ENCODE data around the gene RAD23A. TPM values are rescaled to one million over a fixed set of nuclear protein-coding genes. Genes with fewer than 3 reads are reported as not detected.

Gene RAD23A
- total and polyA plus RNA-seq, 2 donors (not counting 1 experiment from before 2014, with no cell fraction given): 46.2 to 72.2 TPM

GRCh38 chr19:12938779-12939601 lies 6.7 kb upstream of the RAD23A start:
- Histone ChIP-seq H3K9me3 (ENCODE audit: control insufficient read depth, insufficient read depth, low read depth, low read length) (no peaks in the 10 kb centered on the region), H3K27me3 (ENCODE audit: control insufficient read depth, insufficient read depth, low read length) (no peaks in the 10 kb centered on the region), H3K4me1 (ENCODE audit: control insufficient read depth, extremely low read depth, insufficient read depth, low read length) (peaks cover 22% of the 10 kb centered on the region), H2AFZ (ENCODE audit: low read length) (no peak overlapping the region), H3K4me2 (ENCODE audit: extremely low read depth, insufficient read depth, low read length) (peak overlapping the region; percentile 89), H3K9ac (ENCODE audit: insufficient read depth, low read length) (peak overlapping the region; percentile 99), H4K20me1 (ENCODE audit: control insufficient read depth, extremely low read depth, insufficient read depth, low read length) (peaks cover 2% of the 10 kb centered on the region), H3K4me3 (replicated peaks in 1 of 4; ENCODE audit: control extremely low read depth in 1 of 4, insufficient read depth in 1 of 4, low read depth in 3 of 4, low read length in 4 of 4) (peak overlapping the region; percentile 94 to 99 (median 98)), H3K79me2 (ENCODE audit: control insufficient read depth, insufficient read depth, low read length) (peaks cover 46% of the 10 kb centered on the region), H3K27ac (ENCODE audit: insufficient read depth, low read length) (peak overlapping the region; percentile 95), H3K36me3 (ENCODE audit: control insufficient read depth, insufficient read depth, low read length) (peaks cover 28% of the 10 kb centered on the region)
- no peak for TF ChIP-seq EZH2 (IDR thresholded peaks at IDR 0.05; ENCODE audit: low read length, missing control alignments)
- peak in 1 of 2 donors; percentile 24 for TF ChIP-seq CTCF (conservative IDR thresholded peaks at IDR 0.05 in 1 of 2, IDR thresholded peaks at IDR 0.05 in 1 of 2; ENCODE audit: low read depth in 1 of 2, low read length in 2 of 2)
- DNase-seq (ENCODE audit: low read depth in 2 of 2): peak; percentile 43 to 57

- peaks cover 46% of the 10 kb centered on the region for H3K79me2 ChIP-seq (ENCODE audit: control insufficient read depth, insufficient read depth, low read length)
- no peak overlapping the region for H2AFZ ChIP-seq (ENCODE audit: low read length)
- H3K4me2 ChIP-seq (ENCODE audit: extremely low read depth, insufficient read depth, low read length): peak overlapping the region; percentile 89
- H3K36me3 ChIP-seq (ENCODE audit: control insufficient read depth, insufficient read depth, low read length): peaks cover 32% of the 10 kb centered on the region
- H3K4me3 ChIP-seq (replicated peaks in 1 of 4; ENCODE audit: control extremely low read depth in 1 of 4, insufficient read depth in 1 of 4, low read depth in 3 of 4, low read length in 4 of 4): peak overlapping the region; percentile 94 to 99 (median 98)
- H3K9ac ChIP-seq (ENCODE audit: insufficient read depth, low read length): peak overlapping the region; percentile 33
- H3K27ac ChIP-seq (ENCODE audit: insufficient read depth, low read length): peak overlapping the region; percentile 29
- peaks cover 2% of the 10 kb centered on the region for H4K20me1 ChIP-seq (ENCODE audit: control insufficient read depth, extremely low read depth, insufficient read depth, low read length)
- no peaks in the 10 kb centered on the region for H3K9me3 ChIP-seq (ENCODE audit: control insufficient read depth, insufficient read depth, low read depth, low read length)
- TF ChIP-seq CTCF (conservative IDR thresholded peaks at IDR 0.05 in 1 of 2, IDR thresholded peaks at IDR 0.05 in 1 of 2; ENCODE audit: low read depth in 1 of 2, low read length in 2 of 2) (no peak), EZH2 (IDR thresholded peaks at IDR 0.05; ENCODE audit: low read length, missing control alignments) (no peak)
- DNase-seq (ENCODE audit: low read depth in 2 of 2): no peak
- no peaks in the 10 kb centered on the region for H3K27me3 ChIP-seq (ENCODE audit: control insufficient read depth, insufficient read depth, low read length)
- peaks cover 22% of the 10 kb centered on the region for H3K4me1 ChIP-seq (ENCODE audit: control insufficient read depth, extremely low read depth, insufficient read depth, low read length)
These were observed 5.7 kb upstream of the RAD23A start for GRCh38 chr19:12939975-12940423.

- Histone ChIP-seq H3K4me2 (ENCODE audit: extremely low read depth, insufficient read depth, low read length) (peak overlapping the region; percentile 89), H3K4me3 (replicated peaks in 1 of 4; ENCODE audit: control extremely low read depth in 1 of 4, insufficient read depth in 1 of 4, low read depth in 3 of 4, low read length in 4 of 4) (peak overlapping the region in 3 of 4 experiments; percentile 94 to 99 (median 98))
These were observed 4.8 kb upstream of the RAD23A start for GRCh38 chr19:12940897-12941296.

More at GRCh38 chr19:12940897-12941296, 4.8 kb upstream of the RAD23A start:
- peaks cover 22% of the 10 kb centered on the region for H3K4me1 ChIP-seq (ENCODE audit: control insufficient read depth, extremely low read depth, insufficient read depth, low read length)
- H3K36me3 ChIP-seq (ENCODE audit: control insufficient read depth, insufficient read depth, low read length): peaks cover 32% of the 10 kb centered on the region
- H3K9ac ChIP-seq (ENCODE audit: insufficient read depth, low read length): no peak overlapping the region
- H2AFZ ChIP-seq (ENCODE audit: low read length): no peak overlapping the region
- TF ChIP-seq EZH2 (IDR thresholded peaks at IDR 0.05; ENCODE audit: low read length, missing control alignments): no peak
- TF ChIP-seq CTCF (conservative IDR thresholded peaks at IDR 0.05 in 1 of 2, IDR thresholded peaks at IDR 0.05 in 1 of 2; ENCODE audit: low read depth in 1 of 2, low read length in 2 of 2): no peak
- H3K27ac ChIP-seq (ENCODE audit: insufficient read depth, low read length): peak overlapping the region; percentile 29
- DNase-seq (ENCODE audit: low read depth in 2 of 2): no peak
- peaks cover 46% of the 10 kb centered on the region for H3K79me2 ChIP-seq (ENCODE audit: control insufficient read depth, insufficient read depth, low read length)
- H4K20me1 ChIP-seq (ENCODE audit: control insufficient read depth, extremely low read depth, insufficient read depth, low read length): peaks cover 2% of the 10 kb centered on the region
- H3K27me3 ChIP-seq (ENCODE audit: control insufficient read depth, insufficient read depth, low read length): no peaks in the 10 kb centered on the region
- H3K9me3 ChIP-seq (ENCODE audit: control insufficient read depth, insufficient read depth, low read depth, low read length): no peaks in the 10 kb centered on the region
